Fibroblast of the aortic adventitia (primary cell): ENCODE data around the gene FKBP3. TPM values are rescaled to one million over a fixed set of nuclear protein-coding genes. Genes with fewer than 3 reads are reported as not detected.

Source experiments
- DNase-seq: peaks from one replicate; pipeline ENCODE4 v3.0.0-alpha.2; 2010; ENCODE audit warnings: low read depth
- H3K4me3 ChIP-seq: 2 replicates; pipeline ENCODE4 v1.5.1; 2011; ENCODE audit warnings: low read depth, mild to moderate bottlenecking, control low read depth, low read length, moderate library complexity
- small RNA-seq: library from RNA; depleted of rRNA; stranded (forward); fragments of <200 nt; gene quantifications from one replicate; pipeline ENCODE3, GENCODE V24; 2012
- total RNA-seq: library from RNA; depleted of rRNA; stranded (reverse); fragments of >200 nt; gene quantifications from 2 replicates; pipeline ENCODE4 v1.2.3, GENCODE V29; 2012; ENCODE audit warnings: low replicate concordance
- TF ChIP-seq, protein P1 (sequence below): IDR thresholded peaks from 2 replicates; pipeline ENCODE4 v1.5.1; 2011; ENCODE audit warnings: mild to moderate bottlenecking, low read length, control low read depth, inconsistent platforms; ENCODE audit not compliant: insufficient read depth

The FKBP3 gene
- total RNA-seq, 1 donor: 41.3 TPM

DNA sequence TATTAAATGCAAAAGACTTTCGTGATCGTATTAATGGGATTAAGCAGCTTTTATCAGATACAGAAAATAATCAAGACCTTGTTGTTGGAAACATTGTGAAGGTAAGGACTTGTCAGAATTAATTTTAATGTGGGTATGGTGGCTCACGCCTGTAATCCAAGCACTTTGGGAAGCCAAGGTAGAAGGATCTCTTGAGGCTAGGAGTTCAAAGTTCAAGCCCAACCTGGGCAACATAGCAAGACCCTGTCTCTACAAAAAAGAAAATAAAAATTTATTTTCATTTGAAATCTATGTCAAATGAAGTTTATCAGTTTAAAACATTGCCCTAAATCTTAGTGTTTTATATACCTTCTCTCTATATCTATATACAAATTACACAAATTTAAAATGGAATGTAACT lies 67.6 kb downstream of the FKBP3 start:
- TF ChIP-seq, protein P1, sequence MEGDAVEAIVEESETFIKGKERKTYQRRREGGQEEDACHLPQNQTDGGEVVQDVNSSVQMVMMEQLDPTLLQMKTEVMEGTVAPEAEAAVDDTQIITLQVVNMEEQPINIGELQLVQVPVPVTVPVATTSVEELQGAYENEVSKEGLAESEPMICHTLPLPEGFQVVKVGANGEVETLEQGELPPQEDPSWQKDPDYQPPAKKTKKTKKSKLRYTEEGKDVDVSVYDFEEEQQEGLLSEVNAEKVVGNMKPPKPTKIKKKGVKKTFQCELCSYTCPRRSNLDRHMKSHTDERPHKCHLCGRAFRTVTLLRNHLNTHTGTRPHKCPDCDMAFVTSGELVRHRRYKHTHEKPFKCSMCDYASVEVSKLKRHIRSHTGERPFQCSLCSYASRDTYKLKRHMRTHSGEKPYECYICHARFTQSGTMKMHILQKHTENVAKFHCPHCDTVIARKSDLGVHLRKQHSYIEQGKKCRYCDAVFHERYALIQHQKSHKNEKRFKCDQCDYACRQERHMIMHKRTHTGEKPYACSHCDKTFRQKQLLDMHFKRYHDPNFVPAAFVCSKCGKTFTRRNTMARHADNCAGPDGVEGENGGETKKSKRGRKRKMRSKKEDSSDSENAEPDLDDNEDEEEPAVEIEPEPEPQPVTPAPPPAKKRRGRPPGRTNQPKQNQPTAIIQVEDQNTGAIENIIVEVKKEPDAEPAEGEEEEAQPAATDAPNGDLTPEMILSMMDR: no peak

DNA sequence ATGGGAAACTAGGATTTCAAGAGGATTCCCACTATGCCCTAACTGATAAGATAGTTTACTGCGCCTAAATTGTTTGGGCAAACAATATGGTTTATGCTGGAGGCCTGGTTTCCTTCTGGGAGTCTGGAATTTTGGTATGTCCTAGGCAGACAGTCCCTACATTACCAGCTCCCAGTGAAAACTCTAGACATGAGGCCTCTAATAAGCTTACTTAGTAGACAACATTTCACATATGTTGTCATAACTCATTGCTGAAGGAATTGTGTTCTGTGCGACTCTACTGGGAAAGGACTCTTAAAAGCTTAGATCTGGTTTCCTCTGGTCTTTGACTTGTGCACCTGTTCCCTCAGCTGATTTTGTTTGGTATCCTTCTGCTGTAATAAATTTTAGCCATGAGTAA lies 68.3 kb downstream of the FKBP3 start:
- no peak overlapping the region for H3K4me3 ChIP-seq
- DNase-seq: no peak
- TF ChIP-seq, protein P1: no peak

More for the DNA sequence above, 67.6 kb downstream of the FKBP3 start:
- DNase-seq: no peak
- H3K4me3 ChIP-seq: no peak overlapping the region

Small RNA genes within 50 kb of the gene (small RNA-seq; reads per million reads assigned to genes)
- gene RF00151 (not detected), gene SNORD127 (10,922 reads per million, percentile 100 among the genes with 10 or more reads in this experiment)

Other genes starting within 250 kb of the FKBP3 start
- gene KLHL28, start 172.5 kb downstream of the FKBP3 start, total RNA-seq: 14.2 and 21.5 TPM in 2 replicates
- gene TOGARAM1, start 172.3 kb downstream of the FKBP3 start, total RNA-seq: 20.0 and 34.0 TPM in 2 replicates
- 24.8 and 32.7 TPM in 2 replicates for gene PRPF39, start 50.4 kb downstream of the FKBP3 start, total RNA-seq
- gene FANCM, start 1.4 kb upstream of the FKBP3 start, total RNA-seq: 12.7 and 13.9 TPM in 2 replicates
- gene MIS18BP1, start 118.7 kb upstream of the FKBP3 start, total RNA-seq: 21.1 and 45.3 TPM in 2 replicates